ENCODE data around the gene PRTN3.

GRCh38 chr19:892243-892893 is 51.6 kb downstream of the PRTN3 start:
- TF ChIP-seq, protein P1, sequence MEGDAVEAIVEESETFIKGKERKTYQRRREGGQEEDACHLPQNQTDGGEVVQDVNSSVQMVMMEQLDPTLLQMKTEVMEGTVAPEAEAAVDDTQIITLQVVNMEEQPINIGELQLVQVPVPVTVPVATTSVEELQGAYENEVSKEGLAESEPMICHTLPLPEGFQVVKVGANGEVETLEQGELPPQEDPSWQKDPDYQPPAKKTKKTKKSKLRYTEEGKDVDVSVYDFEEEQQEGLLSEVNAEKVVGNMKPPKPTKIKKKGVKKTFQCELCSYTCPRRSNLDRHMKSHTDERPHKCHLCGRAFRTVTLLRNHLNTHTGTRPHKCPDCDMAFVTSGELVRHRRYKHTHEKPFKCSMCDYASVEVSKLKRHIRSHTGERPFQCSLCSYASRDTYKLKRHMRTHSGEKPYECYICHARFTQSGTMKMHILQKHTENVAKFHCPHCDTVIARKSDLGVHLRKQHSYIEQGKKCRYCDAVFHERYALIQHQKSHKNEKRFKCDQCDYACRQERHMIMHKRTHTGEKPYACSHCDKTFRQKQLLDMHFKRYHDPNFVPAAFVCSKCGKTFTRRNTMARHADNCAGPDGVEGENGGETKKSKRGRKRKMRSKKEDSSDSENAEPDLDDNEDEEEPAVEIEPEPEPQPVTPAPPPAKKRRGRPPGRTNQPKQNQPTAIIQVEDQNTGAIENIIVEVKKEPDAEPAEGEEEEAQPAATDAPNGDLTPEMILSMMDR (conservative IDR thresholded peaks at IDR 0.05), result no peak
- TF ChIP-seq EZH2 (IDR thresholded peaks at IDR 0.05; ENCODE audit: low read depth), result no peak
